Measurements from ENCODE around the gene RAD23A. TPM values are rescaled to one million over a fixed set of nuclear protein-coding genes. Genes with fewer than 3 reads are reported as not detected.

RAD23A gene
- total RNA-seq, 2 experiments from 2014 or later = 138 to 140 TPM

- Mint-ChIP-seq H3K27me3 (ENCODE audit: low read depth) (no peaks in the 10 kb centered on the region), H3K4me1 (ENCODE audit: low read depth) (peaks cover 66% of the 10 kb centered on the region)
These were observed 6.7 kb upstream of the RAD23A start for GRCh38 chr19:12938779-12939601.

GRCh38 chr19:12939975-12940423, 5.7 kb upstream of the RAD23A start:
- ChIA-PET CTCF (interaction anchor here (0.8 kb wide), 2 partner anchors 26 to 32 kb away, joined by 3 to 4 read pairs; no protein-coding TSS in a partner anchor), POLR2A (interaction anchor here (0.6 to 3.1 kb wide), 6 partner anchors 13 to 213 kb away, joined by 3 to 20 read pairs (median 4); partner anchors contain the start of genes JUNB and SYCE2)
- H3K4me3 Mint-ChIP-seq = peak overlapping the region; percentile 99
- no peak for DNase-seq
- peaks cover 65% of the 10 kb centered on the region for H3K36me3 Mint-ChIP-seq (ENCODE audit: low read depth)
- no peak for ATAC-seq
- peaks cover 71% of the 10 kb centered on the region for H3K4me1 Mint-ChIP-seq (ENCODE audit: low read depth)
- H3K9me3 Mint-ChIP-seq (ENCODE audit: insufficient read depth) = no peaks in the 10 kb centered on the region
- no peaks in the 10 kb centered on the region for H3K27me3 Mint-ChIP-seq (ENCODE audit: low read depth)
- peak overlapping the region; percentile 97 for H3K27ac Mint-ChIP-seq

More at GRCh38 chr19:12938779-12939601, 6.7 kb upstream of the RAD23A start:
- H3K9me3 Mint-ChIP-seq (ENCODE audit: insufficient read depth) = no peaks in the 10 kb centered on the region
- H3K27ac Mint-ChIP-seq = peak overlapping the region; percentile 97
- ChIA-PET POLR2A (interaction anchor here (0.7 to 3.1 kb wide), 10 partner anchors 9 to 244 kb away, joined by 3 to 20 read pairs (median 3); partner anchors contain the start of genes JUNB and SYCE2), CTCF (interaction anchor here (0.8 to 2.1 kb wide), 3 partner anchors 27 to 53 kb away, joined by 3 to 27 read pairs (median 4); partner anchors contain the start of gene KLF1)
- peak overlapping the region; percentile 99 for H3K4me3 Mint-ChIP-seq
- DNase-seq (peak; percentile 54), ATAC-seq (peak; percentile 6)
- H3K36me3 Mint-ChIP-seq (ENCODE audit: low read depth) = peaks cover 56% of the 10 kb centered on the region

- H3K36me3 Mint-ChIP-seq (ENCODE audit: low read depth) = peaks cover 73% of the 10 kb centered on the region
- ATAC-seq = no peak
- H3K27ac Mint-ChIP-seq = peak overlapping the region; percentile 97
- ChIA-PET CTCF (interaction anchor here (0.7 to 2.3 kb wide), 2 partner anchors 16 to 56 kb away, joined by 3 to 7 read pairs; no protein-coding TSS in a partner anchor), POLR2A (no interaction called here)
- no peak for DNase-seq
- H3K4me1 Mint-ChIP-seq (ENCODE audit: low read depth) = peaks cover 76% of the 10 kb centered on the region
- no peaks in the 10 kb centered on the region for H3K27me3 Mint-ChIP-seq (ENCODE audit: low read depth)
- peak overlapping the region; percentile 99 for H3K4me3 Mint-ChIP-seq
- H3K9me3 Mint-ChIP-seq (ENCODE audit: insufficient read depth) = no peaks in the 10 kb centered on the region
These were observed 4.8 kb upstream of the RAD23A start for GRCh38 chr19:12940897-12941296.

GRCh38 chr19:12943437-12944044, 2.1 kb upstream of the RAD23A start:
- no peaks in the 10 kb centered on the region for H3K9me3 Mint-ChIP-seq (ENCODE audit: insufficient read depth)
- peak overlapping the region; percentile 75 for H3K27ac Mint-ChIP-seq
- no peak for ATAC-seq
- CTCF ChIA-PET = interaction anchor here (0.8 to 1.0 kb wide), 2 partner anchors 53 to 57 kb away, joined by 3 read pairs; partner anchors contain the start of gene GCDH
- peaks cover 91% of the 10 kb centered on the region for H3K36me3 Mint-ChIP-seq (ENCODE audit: low read depth)
- peaks cover 76% of the 10 kb centered on the region for H3K4me1 Mint-ChIP-seq (ENCODE audit: low read depth)
- POLR2A ChIA-PET = interaction anchor here (0.8 to 0.9 kb wide), 2 partner anchors 9 to 10 kb away, joined by 3 to 4 read pairs; partner anchors contain the start of gene FARSA
- no peak overlapping the region for H3K4me3 Mint-ChIP-seq
- no peaks in the 10 kb centered on the region for H3K27me3 Mint-ChIP-seq (ENCODE audit: low read depth)
- no peak for DNase-seq

GRCh38 chr19:12944104-12944674, 1.5 kb upstream of the RAD23A start:
- Mint-ChIP-seq H3K27ac (peak overlapping the region; percentile 65), H3K27me3 (ENCODE audit: low read depth) (no peaks in the 10 kb centered on the region), H3K4me3 (no peak overlapping the region), H3K4me1 (ENCODE audit: low read depth) (peaks cover 76% of the 10 kb centered on the region), H3K9me3 (ENCODE audit: insufficient read depth) (no peaks in the 10 kb centered on the region), H3K36me3 (ENCODE audit: low read depth) (peaks cover 91% of the 10 kb centered on the region)
- CTCF ChIA-PET = interaction anchor here (0.8 to 1.0 kb wide), 2 partner anchors 53 to 58 kb away, joined by 3 read pairs; partner anchors contain the start of gene GCDH
- DNase-seq (no peak), ATAC-seq (no peak)
- POLR2A ChIA-PET = interaction anchor here (0.8 to 0.9 kb wide), 2 partner anchors 10 to 11 kb away, joined by 3 to 4 read pairs; partner anchors contain the start of gene FARSA

GRCh38 chr19:12946092-12946721, 545 bp downstream of the RAD23A start:
- Mint-ChIP-seq H3K4me3 (peak overlapping the region; percentile 91), H3K27me3 (ENCODE audit: low read depth) (no peaks in the 10 kb centered on the region), H3K36me3 (ENCODE audit: low read depth) (peaks cover 88% of the 10 kb centered on the region), H3K9me3 (ENCODE audit: insufficient read depth) (no peaks in the 10 kb centered on the region), H3K27ac (peak overlapping the region; percentile 92), H3K4me1 (ENCODE audit: low read depth) (peaks cover 72% of the 10 kb centered on the region)
- ATAC-seq (peak; percentile 70), DNase-seq (peak; percentile 69)
- CTCF ChIA-PET = interaction anchor here (1.0 to 1.6 kb wide), 5 partner anchors 8 to 61 kb away, joined by 3 to 9 read pairs (median 5); partner anchors contain the start of gene CALR
- POLR2A ChIA-PET = interaction anchor here (0.7 to 1.3 kb wide), 6 partner anchors 8 to 154 kb away, joined by 3 to 7 read pairs (median 4); partner anchors contain the start of genes CALR, GADD45GIP1 and JUNB

- ChIA-PET CTCF (interaction anchor here (0.6 to 2.1 kb wide), 7 partner anchors 8 to 62 kb away, joined by 3 to 17 read pairs (median 5); partner anchors contain the start of gene CALR), POLR2A (interaction anchor here (0.7 to 1.3 kb wide), 7 partner anchors 9 to 155 kb away, joined by 3 to 7 read pairs (median 3); partner anchors contain the start of genes CALR, GADD45GIP1 and JUNB)
- DNase-seq = no peak
- ATAC-seq = no peak
- Mint-ChIP-seq H3K27ac (peak overlapping the region; percentile 92), H3K27me3 (ENCODE audit: low read depth) (no peaks in the 10 kb centered on the region), H3K36me3 (ENCODE audit: low read depth) (peaks cover 87% of the 10 kb centered on the region), H3K4me3 (peak overlapping the region; percentile 91), H3K9me3 (ENCODE audit: insufficient read depth) (no peaks in the 10 kb centered on the region), H3K4me1 (ENCODE audit: low read depth) (peaks cover 73% of the 10 kb centered on the region)
These were observed 1.3 kb downstream of the RAD23A start for GRCh38 chr19:12946731-12947496.

- H3K27me3 Mint-ChIP-seq (ENCODE audit: low read depth) = no peaks in the 10 kb centered on the region
- H3K9me3 Mint-ChIP-seq (ENCODE audit: insufficient read depth) = no peaks in the 10 kb centered on the region
- peak overlapping the region; percentile 54 for H3K27ac Mint-ChIP-seq
- ChIA-PET POLR2A (interaction anchor here (1.0 to 1.3 kb wide), 4 partner anchors 10 to 17 kb away, joined by 3 to 6 read pairs (median 4); partner anchors contain the start of genes CALR and FARSA), CTCF (interaction anchor here (0.5 to 2.1 kb wide), 3 partner anchors 18 to 720 kb away, joined by 3 to 17 read pairs (median 9); no protein-coding TSS in a partner anchor)
- H3K4me3 Mint-ChIP-seq = no peak overlapping the region
- H3K36me3 Mint-ChIP-seq (ENCODE audit: low read depth) = peaks cover 83% of the 10 kb centered on the region
- DNase-seq = no peak
- no peak for ATAC-seq
- peaks cover 71% of the 10 kb centered on the region for H3K4me1 Mint-ChIP-seq (ENCODE audit: low read depth)
These were observed 2.3 kb downstream of the RAD23A start for GRCh38 chr19:12947702-12948611.

GRCh38 chr19:12948612-12949362, 3.1 kb downstream of the RAD23A start:
- DNase-seq = no peak
- ATAC-seq = no peak
- Mint-ChIP-seq H3K4me3 (no peak overlapping the region), H3K27me3 (ENCODE audit: low read depth) (no peaks in the 10 kb centered on the region), H3K27ac (no peak overlapping the region), H3K4me1 (ENCODE audit: low read depth) (peaks cover 68% of the 10 kb centered on the region), H3K36me3 (ENCODE audit: low read depth) (peaks cover 81% of the 10 kb centered on the region), H3K9me3 (ENCODE audit: insufficient read depth) (no peaks in the 10 kb centered on the region)
- CTCF ChIA-PET = interaction anchor here (1.2 to 2.1 kb wide), 2 partner anchors 17 kb away, joined by 4 to 17 read pairs; no protein-coding TSS in a partner anchor
- POLR2A ChIA-PET = interaction anchor here (1.0 to 1.5 kb wide), 4 partner anchors 11 to 204 kb away, joined by 3 to 6 read pairs (median 4); partner anchors contain the start of genes CALR and FARSA
